Activated naive CD8-positive, alpha-beta T cell treated with anti-CD3 and anti-CD28 coated beads, Interleukin-2, amount 50 U/mL, for 16 hours (primary cell): Measurements from ENCODE around the gene GRIN2A.

Experiments used
- DNase-seq: peaks from one replicate; pipeline ENCODE4 v3.0.0-alpha.2; 2020; ENCODE audit warnings: low read depth, low spot score

The GRIN2A gene

GRCh38 chr16:9821331-9821730 lies 360.9 kb downstream of the GRIN2A start:
- DNase-seq: no peak

- DNase-seq: no peak
Observed at GRCh38 chr16:9820476-9821246, 361.6 kb downstream of the GRIN2A start.

GRCh38 chr16:9818702-9819101 lies 363.5 kb downstream of the GRIN2A start:
- no peak for DNase-seq

GRCh38 chr16:9817586-9817985 lies 364.6 kb downstream of the GRIN2A start:
- DNase-seq: no peak

GRCh38 chr16:9816644-9817043 lies 365.6 kb downstream of the GRIN2A start:
- DNase-seq: no peak

- no peak for DNase-seq
Observed at GRCh38 chr16:9813665-9814064, 368.6 kb downstream of the GRIN2A start.

- DNase-seq: no peak
Observed at GRCh38 chr16:9808210-9808609, 374.0 kb downstream of the GRIN2A start.

- DNase-seq: no peak
Observed at GRCh38 chr16:9807302-9807701, 374.9 kb downstream of the GRIN2A start.

- no peak for DNase-seq
Observed at GRCh38 chr16:9805109-9805508, 377.1 kb downstream of the GRIN2A start.

- DNase-seq: no peak
Observed at GRCh38 chr16:9802160-9802559, 380.1 kb downstream of the GRIN2A start.

- no peak for DNase-seq
Observed at GRCh38 chr16:9801651-9802050, 380.6 kb downstream of the GRIN2A start.

- no peak for DNase-seq
Observed at GRCh38 chr16:9800186-9800738, 382.0 kb downstream of the GRIN2A start.

GRCh38 chr16:9798952-9799580 lies 383.2 kb downstream of the GRIN2A start:
- DNase-seq: no peak

- no peak for DNase-seq
Observed at GRCh38 chr16:9798474-9798873, 383.8 kb downstream of the GRIN2A start.

GRCh38 chr16:9797306-9797705 lies 384.9 kb downstream of the GRIN2A start:
- DNase-seq: no peak

GRCh38 chr16:9793623-9794022 lies 388.6 kb downstream of the GRIN2A start:
- DNase-seq: no peak

- DNase-seq: no peak
Observed at GRCh38 chr16:9791556-9791955, 390.7 kb downstream of the GRIN2A start.

- no peak for DNase-seq
Observed at GRCh38 chr16:9790199-9790598, 392.0 kb downstream of the GRIN2A start.

GRCh38 chr16:9787717-9788116 lies 394.5 kb downstream of the GRIN2A start:
- DNase-seq: no peak

GRCh38 chr16:9780831-9781230 lies 401.4 kb downstream of the GRIN2A start:
- DNase-seq: no peak

- DNase-seq: no peak
Observed at GRCh38 chr16:9778849-9779248, 403.4 kb downstream of the GRIN2A start.

GRCh38 chr16:9775998-9776397 lies 406.2 kb downstream of the GRIN2A start:
- no peak for DNase-seq

GRCh38 chr16:9773289-9773688 lies 408.9 kb downstream of the GRIN2A start:
- no peak for DNase-seq
